ENCODE data around the gene KCNQ1.
A peak's percentile ranks its signal among the peaks of the same experiment; 100 is the strongest.

Gene KCNQ1

DNA sequence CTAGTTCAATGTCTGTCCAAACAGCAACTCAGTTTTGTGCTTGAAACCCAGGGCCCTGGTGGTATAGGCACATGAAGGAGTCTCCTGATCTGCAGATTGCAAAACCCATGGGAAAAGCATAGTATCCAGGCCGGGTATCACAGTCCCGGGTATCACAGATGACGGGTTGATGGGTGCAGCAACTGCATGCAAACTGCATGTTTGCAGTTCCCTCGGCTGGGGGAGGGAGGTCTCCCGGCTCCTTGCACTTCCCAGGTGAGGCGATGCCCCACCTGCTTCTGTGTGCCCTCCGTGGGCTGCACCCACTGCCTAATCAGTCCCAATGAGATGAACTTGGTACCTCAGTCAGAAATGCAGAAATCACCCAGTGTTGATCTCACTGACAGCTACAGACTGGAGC is 53.9 kb downstream of the KCNQ1 start:
- peaks cover 0 to 6% (median 0%) of the 10 kb centered on the region in 10 experiments; a peak in 2 of 20 replicates for H3K4me1 ChIP-seq
- H3K4me2 ChIP-seq, result no peak overlapping the region
- no peaks in the 10 kb centered on the region for H3K27me3 ChIP-seq
- peaks cover 52 to 86% (median 60%) of the 10 kb centered on the region in 11 experiments for H3K9me3 ChIP-seq (replicated peaks in 1 of 11)
- H3K9ac ChIP-seq, result no peak overlapping the region
- no peak overlapping the region for H3K4me3 ChIP-seq
- H3K36me3 ChIP-seq, result 0 out of 22 replicates have a peak, but pooled peaks cover 0 to 10% (median 0%) of the 10 kb centered on the region in 11 experiments
- H4K20me1 ChIP-seq, result no peaks in the 10 kb centered on the region; a peak in 1 of 22 replicates
- no peak for TF ChIP-seq Cebpa-rat (IDR thresholded peaks at IDR 0.05)
- H3K27ac ChIP-seq, result no peak overlapping the region

DNA sequence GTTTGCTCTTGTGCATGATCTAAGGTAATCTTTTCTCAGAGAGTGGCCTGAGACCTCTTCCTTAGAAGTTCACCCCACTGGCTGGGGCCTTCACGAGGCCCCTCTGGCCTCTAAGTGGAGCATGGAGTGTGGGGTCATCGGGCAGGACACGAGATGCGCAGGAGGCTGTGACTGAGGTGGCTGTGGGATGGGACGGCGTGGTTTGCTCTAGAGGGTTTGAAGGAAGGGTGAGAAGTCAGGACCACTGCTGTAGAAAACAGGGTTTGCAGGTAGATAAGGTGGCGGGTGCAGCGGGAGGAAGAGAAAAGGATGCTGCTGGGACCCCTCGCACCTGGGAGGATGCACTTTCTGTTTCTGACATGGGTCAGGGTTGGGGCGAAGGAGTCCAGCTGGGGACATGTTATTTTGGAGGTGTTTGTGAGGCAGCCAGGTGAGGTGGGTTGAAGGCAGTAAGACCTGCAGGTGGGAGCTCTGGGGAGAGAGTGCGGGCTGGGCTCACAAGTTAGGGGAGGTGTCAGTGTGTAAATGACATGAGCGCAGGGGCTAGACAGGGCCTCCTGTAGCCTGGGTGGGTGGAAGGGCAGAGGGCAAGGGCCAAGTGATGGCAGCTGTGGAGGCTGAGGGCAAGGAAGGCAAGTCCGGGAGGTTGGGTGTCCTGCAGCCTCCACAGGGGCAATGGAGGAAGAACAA is 62.5 kb downstream of the KCNQ1 start:
- Histone ChIP-seq H3K4me2 (no peak overlapping the region), H3K9me3 (replicated peaks in 1 of 11) (peaks cover 0 to 7% (median 6%) of the 10 kb centered on the region in 11 experiments; a peak in 12 of 22 replicates), H3K4me1 (peaks cover 40 to 49% (median 42%) of the 10 kb centered on the region in 10 experiments), H3K36me3 (no peaks in the 10 kb centered on the region), H3K27me3 (no peaks in the 10 kb centered on the region), H3K9ac (no peak overlapping the region), H4K20me1 (peaks cover 0 to 22% (median 3%) of the 10 kb centered on the region in 11 experiments; a peak in 4 of 22 replicates), H3K4me3 (no peak overlapping the region), H3K27ac (no peak overlapping the region)
- TF ChIP-seq Cebpa-rat (IDR thresholded peaks at IDR 0.05), result no peak

DNA sequence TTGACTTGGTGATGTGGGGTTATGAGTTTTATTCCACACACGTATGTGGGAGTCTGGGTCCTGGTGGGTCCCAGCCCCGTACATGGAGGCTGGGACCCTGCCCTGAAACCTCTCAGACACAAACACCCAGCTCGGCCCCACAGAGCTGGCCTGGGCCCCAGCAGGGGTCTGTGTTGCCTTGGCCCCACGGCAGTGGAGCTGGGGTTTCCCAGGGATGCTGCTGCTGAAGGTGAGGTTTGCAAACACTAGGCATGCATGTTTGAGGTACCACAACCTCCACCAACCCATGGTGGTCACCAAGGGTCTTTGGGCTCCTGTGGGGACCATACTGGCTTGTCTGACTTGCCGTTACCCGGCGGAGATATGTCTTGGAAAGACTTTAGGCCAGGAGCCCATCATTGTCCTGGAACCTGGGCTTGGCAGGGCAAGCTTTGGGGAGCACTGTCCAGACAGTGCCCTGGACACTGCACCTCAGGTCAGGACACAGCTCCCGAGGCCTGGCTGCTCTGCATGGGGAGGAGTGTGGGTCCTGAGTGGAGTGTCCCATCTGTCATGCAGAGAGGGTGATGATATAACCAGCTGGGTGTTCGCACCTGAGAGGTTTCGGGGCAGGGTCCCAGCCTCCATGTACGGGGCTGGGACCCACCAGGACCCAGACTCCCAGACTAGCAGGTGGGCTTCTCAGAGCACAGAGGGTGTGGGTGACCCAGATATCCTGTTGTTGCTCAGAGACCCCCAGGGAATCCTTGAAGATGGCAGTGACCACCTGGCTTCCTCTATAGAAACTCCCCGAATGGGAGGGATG is 63.3 kb downstream of the KCNQ1 start:
- H3K27me3 ChIP-seq, result no peaks in the 10 kb centered on the region
- no peak overlapping the region for H3K9ac ChIP-seq
- H3K4me2 ChIP-seq, result peak overlapping the region; percentile 73 to 99 (median 94); a peak in 20 of 22 replicates
- no peak for TF ChIP-seq Cebpa-rat (IDR thresholded peaks at IDR 0.05)
- H3K9me3 ChIP-seq (replicated peaks in 1 of 11), result no peaks in the 10 kb centered on the region
- no peak overlapping the region for H3K4me3 ChIP-seq
- peaks cover 0 to 30% (median 4%) of the 10 kb centered on the region in 11 experiments; a peak in 4 of 22 replicates for H4K20me1 ChIP-seq
- peaks cover 48 to 57% (median 50%) of the 10 kb centered on the region in 10 experiments for H3K4me1 ChIP-seq
- no peaks in the 10 kb centered on the region for H3K36me3 ChIP-seq
- no peak overlapping the region for H3K27ac ChIP-seq

DNA sequence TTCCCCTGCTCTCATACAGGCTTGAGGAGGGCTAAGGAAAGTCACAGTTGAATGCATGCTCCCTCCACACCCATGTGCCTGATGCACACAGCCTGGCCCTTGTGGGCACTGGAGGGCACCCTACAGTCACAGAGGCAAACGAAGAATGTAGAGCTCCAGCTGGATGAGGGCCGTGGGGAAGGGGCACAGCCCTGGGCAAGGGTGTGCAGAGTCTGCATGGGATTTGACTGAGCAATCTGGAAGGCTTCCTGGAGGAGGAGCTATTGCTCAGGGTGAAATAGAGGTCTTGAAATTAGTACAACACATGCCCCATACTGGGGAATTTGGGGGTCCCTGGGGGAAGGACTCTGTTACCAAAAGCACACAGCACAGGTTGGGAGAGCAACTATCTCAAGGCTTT is 64.0 kb downstream of the KCNQ1 start:
- TF ChIP-seq Cebpa-rat (IDR thresholded peaks at IDR 0.05), result no peak
- Histone ChIP-seq H3K9ac (no peak overlapping the region), H3K36me3 (no peaks in the 10 kb centered on the region), H3K4me2 (peak overlapping the region; percentile 73 to 99 (median 94)), H3K9me3 (replicated peaks in 1 of 11) (no peaks in the 10 kb centered on the region), H3K27me3 (no peaks in the 10 kb centered on the region), H3K27ac (no peak overlapping the region), H3K4me3 (no peak overlapping the region), H3K4me1 (peaks cover 50 to 61% (median 52%) of the 10 kb centered on the region in 10 experiments), H4K20me1 (peaks cover 0 to 37% (median 4%) of the 10 kb centered on the region in 11 experiments; a peak in 5 of 22 replicates)

DNA sequence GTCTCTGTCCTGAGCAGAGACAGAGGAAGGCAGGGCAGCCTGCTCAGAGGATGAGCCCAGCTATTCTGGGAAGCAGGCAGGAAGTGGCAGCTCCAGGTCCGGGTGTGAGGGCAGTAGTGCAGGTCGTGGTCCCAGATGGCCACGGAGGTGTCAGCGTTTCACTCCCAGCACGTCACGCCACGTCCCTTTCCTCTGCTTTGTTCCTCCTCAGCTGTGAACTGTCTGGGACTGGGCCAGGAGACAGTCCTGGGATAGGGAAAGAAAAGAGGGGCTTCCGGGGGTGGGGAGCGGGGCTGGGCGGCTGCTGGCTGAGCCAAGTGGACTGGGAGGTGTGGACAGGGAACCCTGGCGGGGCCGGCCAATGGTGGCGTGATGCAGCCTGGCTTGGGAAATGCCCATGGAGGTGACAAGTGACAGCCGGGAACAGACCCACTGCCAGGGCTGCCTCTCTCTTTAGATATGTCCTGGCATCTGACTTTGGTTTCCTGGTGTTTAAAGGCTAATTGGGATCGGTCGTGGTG is 64.7 kb downstream of the KCNQ1 start:
- H3K36me3 ChIP-seq, result no peaks in the 10 kb centered on the region
- peaks cover 0 to 43% (median 4%) of the 10 kb centered on the region in 11 experiments; a peak in 5 of 22 replicates for H4K20me1 ChIP-seq
- no peak overlapping the region for H3K4me3 ChIP-seq
- H3K4me2 ChIP-seq, result peak overlapping the region; percentile 73 to 99 (median 94)
- H3K9me3 ChIP-seq (replicated peaks in 1 of 11), result no peaks in the 10 kb centered on the region
- H3K9ac ChIP-seq, result peak overlapping the region in 6 of 11 experiments; percentile 7 to 54 (median 33); a peak in 5 of 22 replicates
- peaks cover 50 to 61% (median 52%) of the 10 kb centered on the region in 10 experiments for H3K4me1 ChIP-seq
- no peak for TF ChIP-seq Cebpa-rat (IDR thresholded peaks at IDR 0.05)
- no peaks in the 10 kb centered on the region for H3K27me3 ChIP-seq
- H3K27ac ChIP-seq, result peak overlapping the region in 3 of 11 experiments; percentile 9 to 45 (median 20); a peak in 2 of 22 replicates

DNA sequence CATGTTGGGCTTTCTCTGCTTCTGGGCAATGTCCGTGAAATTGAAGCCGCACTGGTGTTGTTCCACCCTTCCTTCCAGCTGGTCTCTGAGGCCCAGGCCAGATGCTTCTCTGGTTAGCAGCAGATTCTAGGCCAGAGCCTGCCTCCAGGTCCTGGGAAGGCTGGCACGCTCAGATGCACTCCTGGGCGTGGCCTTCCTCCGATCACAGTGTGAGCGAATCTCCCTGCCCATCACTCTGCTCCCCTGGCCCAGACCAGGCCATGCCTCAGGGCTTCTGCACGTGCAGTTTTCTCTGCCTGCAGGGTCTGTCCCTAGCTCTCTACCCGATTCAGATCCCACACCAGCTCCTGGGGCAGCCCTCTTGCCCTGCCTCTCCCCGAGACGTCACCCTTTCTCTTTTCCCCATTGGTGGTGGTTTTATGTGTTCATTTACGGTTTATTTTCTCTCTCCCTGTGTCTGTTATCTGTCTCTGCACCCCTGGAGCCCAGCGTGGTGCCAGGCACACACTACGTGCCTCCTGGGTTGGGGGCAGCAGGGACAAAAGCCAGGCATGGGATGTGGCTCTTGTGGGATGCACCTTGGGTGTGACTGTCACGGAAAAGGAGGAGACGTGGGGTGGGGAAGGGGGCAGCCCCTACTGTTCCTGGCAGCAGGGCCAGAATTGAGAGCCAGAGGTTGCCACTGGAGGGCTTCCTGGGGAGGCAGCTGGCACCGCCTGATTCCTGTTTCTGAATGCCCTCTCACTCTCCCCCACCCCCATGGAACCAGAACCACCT is 66.0 kb downstream of the KCNQ1 start:
- H3K36me3 ChIP-seq, result no peaks in the 10 kb centered on the region
- TF ChIP-seq Cebpa-rat (IDR thresholded peaks at IDR 0.05), result no peak
- peak overlapping the region in 6 of 10 experiments; percentile 2 to 57 (median 32); a peak in 5 of 20 replicates for H3K4me3 ChIP-seq
- H4K20me1 ChIP-seq, result peaks cover 0 to 43% (median 4%) of the 10 kb centered on the region in 11 experiments; a peak in 7 of 22 replicates
- H3K9ac ChIP-seq, result peak overlapping the region; percentile 15 to 70 (median 55); a peak in 21 of 22 replicates
- H3K4me1 ChIP-seq, result peaks cover 50 to 56% (median 52%) of the 10 kb centered on the region in 10 experiments
- H3K9me3 ChIP-seq (replicated peaks in 1 of 11), result no peaks in the 10 kb centered on the region
- H3K4me2 ChIP-seq, result peak overlapping the region; percentile 73 to 99 (median 94)
- H3K27me3 ChIP-seq, result no peaks in the 10 kb centered on the region
- H3K27ac ChIP-seq, result peak overlapping the region; percentile 1 to 77 (median 61); a peak in 19 of 22 replicates

DNA sequence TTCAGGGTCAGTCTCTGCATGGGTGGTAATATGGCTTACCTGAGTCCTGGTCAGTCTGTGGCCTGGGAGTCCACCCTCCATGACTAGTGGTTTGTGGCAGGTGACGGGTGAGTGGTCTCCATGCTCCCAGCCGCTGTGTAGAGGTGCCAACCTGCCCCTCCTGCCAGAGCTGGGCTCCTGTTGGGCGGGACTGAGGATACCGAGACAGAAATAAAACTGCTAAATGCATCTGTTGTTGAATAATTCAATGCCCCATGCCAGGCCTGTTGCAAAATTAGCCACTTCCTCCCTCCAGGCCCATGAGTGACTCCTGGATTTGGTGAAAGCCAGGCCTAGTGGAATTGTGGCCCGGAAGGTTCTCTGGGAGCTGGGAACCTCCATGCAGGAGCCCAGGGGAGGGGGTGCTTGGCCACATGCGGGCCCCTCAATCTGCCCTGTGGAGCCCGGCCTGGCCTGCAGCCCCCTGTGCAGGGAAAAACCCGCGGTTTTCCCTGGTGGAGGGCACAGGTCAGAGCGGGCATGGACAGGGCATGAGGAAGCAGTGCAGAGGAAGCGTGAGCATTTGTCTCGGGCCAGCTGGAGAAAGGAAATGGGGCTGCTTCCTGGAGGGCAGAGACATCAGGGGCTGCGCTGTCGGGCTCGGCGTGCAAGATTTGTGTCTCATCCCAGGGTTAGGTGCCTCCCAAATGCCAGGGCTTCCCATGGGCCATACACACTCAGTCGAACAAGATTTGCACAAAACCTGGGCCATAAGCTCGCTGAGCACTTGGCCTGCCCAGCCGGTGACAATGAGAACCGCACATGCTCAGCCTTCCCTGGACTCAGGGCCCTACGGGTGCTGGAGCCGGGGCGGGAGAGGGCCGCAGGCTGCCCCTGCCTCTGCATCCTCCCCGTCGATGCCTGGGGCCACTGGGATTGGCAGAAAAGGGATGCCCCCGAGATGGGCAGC is 66.9 kb downstream of the KCNQ1 start:
- peak overlapping the region; percentile 1 to 77 (median 61); a peak in 19 of 22 replicates for H3K27ac ChIP-seq
- H3K4me3 ChIP-seq, result peak overlapping the region in 6 of 10 experiments; percentile 2 to 57 (median 32); a peak in 7 of 20 replicates
- peak overlapping the region; percentile 73 to 99 (median 94) for H3K4me2 ChIP-seq
- peaks cover 0 to 43% (median 4%) of the 10 kb centered on the region in 11 experiments; a peak in 7 of 22 replicates for H4K20me1 ChIP-seq
- peak overlapping the region; percentile 15 to 70 (median 55); a peak in 20 of 22 replicates for H3K9ac ChIP-seq
- H3K27me3 ChIP-seq, result no peaks in the 10 kb centered on the region
- H3K9me3 ChIP-seq (replicated peaks in 1 of 11), result no peaks in the 10 kb centered on the region
- no peaks in the 10 kb centered on the region for H3K36me3 ChIP-seq
- peaks cover 50 to 56% (median 52%) of the 10 kb centered on the region in 10 experiments for H3K4me1 ChIP-seq
- no peak for TF ChIP-seq Cebpa-rat (IDR thresholded peaks at IDR 0.05)
